Astrocyte of the cerebellum (primary cell): ENCODE measurements around the gene TBX6.
A peak's percentile ranks its signal among the peaks of the same experiment; 100 is the strongest.

Source experiments
- DNase-seq: peaks from one replicate; pipeline ENCODE4 v3.0.0-alpha.2; 2011; ENCODE audit warnings: low read depth
- H3K4me3 ChIP-seq: 2 replicates; pipeline ENCODE4 v1.5.1; 2011; ENCODE audit warnings: mild to moderate bottlenecking, low read depth, low read length, moderate library complexity
- in situ Hi-C: cut with HindIII; loops from 2 replicates; pipeline ENCODE4 v1.10.0; 2017; ENCODE audit warnings: low sequenced_read_pairs
- TF ChIP-seq, protein P1 (sequence below): IDR thresholded peaks from 2 replicates; pipeline ENCODE4 v1.5.1; 2012; ENCODE audit warnings: low read length, low read depth, moderate library complexity, mild to moderate bottlenecking; ENCODE audit errors: missing control alignments

The TBX6 gene

DNA sequence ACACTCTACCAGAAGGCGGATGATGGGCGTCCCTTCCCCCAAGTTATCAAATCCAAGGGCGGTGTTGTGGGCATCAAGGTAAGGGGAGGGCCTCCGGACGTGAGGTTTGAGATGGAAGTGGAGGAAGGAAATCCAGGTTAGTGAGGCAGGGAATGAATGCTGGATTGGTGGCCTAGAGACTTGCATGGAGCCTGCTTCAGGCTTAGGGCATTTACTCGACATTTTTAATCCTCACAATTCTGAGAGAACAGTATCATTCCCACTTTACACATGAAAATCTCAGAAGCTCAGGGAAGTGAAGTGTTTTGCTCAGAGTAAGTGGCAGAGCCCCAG lies 24.2 kb downstream of the TBX6 start:
- DNase-seq, result no peak
- TF ChIP-seq, protein P1, sequence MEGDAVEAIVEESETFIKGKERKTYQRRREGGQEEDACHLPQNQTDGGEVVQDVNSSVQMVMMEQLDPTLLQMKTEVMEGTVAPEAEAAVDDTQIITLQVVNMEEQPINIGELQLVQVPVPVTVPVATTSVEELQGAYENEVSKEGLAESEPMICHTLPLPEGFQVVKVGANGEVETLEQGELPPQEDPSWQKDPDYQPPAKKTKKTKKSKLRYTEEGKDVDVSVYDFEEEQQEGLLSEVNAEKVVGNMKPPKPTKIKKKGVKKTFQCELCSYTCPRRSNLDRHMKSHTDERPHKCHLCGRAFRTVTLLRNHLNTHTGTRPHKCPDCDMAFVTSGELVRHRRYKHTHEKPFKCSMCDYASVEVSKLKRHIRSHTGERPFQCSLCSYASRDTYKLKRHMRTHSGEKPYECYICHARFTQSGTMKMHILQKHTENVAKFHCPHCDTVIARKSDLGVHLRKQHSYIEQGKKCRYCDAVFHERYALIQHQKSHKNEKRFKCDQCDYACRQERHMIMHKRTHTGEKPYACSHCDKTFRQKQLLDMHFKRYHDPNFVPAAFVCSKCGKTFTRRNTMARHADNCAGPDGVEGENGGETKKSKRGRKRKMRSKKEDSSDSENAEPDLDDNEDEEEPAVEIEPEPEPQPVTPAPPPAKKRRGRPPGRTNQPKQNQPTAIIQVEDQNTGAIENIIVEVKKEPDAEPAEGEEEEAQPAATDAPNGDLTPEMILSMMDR, result no peak
- peak overlapping the region; percentile 80 for H3K4me3 ChIP-seq
- in situ Hi-C loops, result no loop called here

DNA sequence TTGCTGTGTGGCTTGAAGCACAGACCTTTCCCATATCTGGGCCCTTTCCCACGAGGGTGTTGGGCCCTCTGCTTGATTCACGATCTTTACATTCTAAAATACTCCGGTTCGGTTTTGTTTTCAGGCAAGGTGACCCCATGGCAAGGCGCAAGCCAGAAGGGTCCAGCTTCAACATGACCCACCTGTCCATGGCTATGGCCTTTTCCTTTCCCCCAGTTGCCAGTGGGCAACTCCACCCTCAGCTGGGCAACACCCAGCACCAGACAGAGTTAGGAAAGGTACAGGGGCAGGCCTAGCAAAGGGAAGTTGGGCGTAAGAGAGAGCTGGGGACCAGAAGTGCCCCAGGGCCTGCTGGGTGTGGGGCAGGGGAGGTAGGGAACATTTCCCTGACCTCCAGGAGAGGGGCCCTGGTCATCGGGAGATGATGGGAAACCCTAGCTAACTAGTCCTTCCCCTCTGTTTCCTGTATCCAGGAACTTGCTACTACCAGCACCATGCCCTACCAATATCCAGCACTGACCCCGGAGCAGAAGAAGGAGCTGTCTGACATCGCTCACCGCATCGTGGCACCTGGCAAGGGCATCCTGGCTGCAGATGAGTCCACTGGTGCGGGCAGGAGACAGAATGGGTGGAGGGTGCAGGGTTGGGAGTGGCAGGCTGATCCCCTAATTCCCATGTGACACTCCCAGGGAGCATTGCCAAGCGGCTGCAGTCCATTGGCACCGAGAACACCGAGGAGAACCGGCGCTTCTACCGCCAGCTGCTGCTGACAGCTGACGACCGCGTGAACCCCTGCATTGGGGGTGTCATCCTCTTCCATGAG lies 24.8 kb downstream of the TBX6 start:
- DNase-seq, result no peak
- peak overlapping the region; percentile 80 for H3K4me3 ChIP-seq
- in situ Hi-C loops, result no loop called here
- TF ChIP-seq, protein P1, result no peak

DNA sequence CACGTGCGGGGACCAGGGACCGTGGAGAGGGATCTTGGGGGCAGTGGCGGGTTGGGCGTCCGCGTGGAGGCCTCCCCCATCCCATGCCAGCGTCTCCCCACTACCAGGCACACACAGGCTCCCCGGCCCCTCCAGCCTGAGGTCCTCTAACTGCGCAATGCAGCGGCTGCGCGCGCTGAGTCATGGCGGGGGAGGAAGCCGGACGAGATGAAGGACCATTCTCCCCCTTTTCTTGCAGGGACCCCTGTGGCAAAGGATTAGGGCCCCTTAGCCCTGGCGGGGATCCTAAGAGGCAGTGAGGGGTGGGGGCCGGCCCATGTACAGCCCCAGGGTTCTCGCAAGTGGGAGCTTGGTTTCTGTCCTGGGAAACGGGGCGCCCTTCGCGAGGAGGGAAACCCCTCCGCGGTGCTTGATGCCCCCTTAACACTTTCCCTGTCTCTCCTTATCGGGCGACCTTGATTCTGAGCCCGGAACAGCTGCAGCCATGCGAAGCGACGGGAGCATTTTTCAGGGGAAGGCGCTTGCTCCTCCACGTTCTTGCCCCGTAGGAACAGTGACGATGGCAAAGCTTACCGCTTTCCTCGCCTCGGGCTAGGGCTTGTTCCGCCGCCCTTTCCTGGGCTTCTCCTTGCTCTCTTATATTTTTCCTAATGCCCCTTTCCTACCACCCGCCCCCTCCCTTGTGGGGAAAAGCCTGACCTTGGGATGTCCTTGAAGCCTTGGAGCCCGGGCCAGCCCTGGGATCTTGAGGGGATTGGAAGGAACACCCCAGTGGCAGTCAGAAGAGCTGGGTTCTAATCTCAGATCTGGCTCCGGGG lies 25.6 kb downstream of the TBX6 start:
- TF ChIP-seq, protein P1, result no peak
- H3K4me3 ChIP-seq, result peak overlapping the region; percentile 80
- in situ Hi-C loops, result no loop called here
- no peak for DNase-seq

DNA sequence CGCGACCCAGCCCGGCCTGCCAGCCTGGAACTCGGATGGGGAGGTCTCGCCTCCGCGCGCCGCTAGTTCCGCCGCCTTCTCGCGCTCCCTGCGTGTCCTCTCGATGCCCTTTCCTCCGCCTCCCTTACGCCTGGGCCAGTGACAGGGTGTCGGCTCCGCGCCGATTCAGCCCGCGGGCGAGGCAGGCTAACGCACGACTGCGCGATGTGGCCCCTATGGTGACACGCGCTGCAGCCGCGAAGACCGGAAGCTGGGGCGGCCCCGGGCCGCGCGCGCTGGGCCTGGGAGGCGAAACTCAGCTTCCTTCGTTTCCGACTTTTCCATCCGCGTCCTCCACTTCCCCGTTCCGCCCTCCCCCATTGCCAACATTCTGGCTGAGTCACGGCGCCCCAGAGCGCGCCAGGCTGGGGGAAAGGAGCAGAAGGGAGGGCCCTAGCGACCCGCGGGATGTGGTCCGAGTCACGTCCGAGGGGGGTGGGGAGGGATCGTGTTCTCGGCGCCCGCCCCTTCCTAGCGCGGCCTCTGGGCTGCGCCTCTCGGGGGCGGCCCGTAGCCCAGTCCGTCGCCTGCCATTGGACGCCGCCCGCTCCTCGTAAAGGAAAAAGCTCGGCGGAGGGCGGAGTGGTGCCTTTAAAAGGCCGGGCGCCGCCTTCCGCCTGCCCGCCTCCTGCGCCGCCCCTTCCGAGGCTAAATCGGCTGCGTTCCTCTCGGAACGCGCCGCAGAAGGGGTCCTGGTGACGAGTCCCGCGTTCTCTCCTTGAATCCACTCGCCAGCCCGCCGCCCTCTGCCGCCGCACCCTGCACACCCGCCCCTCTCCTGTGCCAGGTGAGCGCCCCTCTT lies 26.4 kb downstream of the TBX6 start, which contains the start of gene ALDOA:
ALDOA (plus strand) TSS at position 659 of the 841 bp plus-strand sequence. CDS start 1,138 bp downstream, outside the sequence.
- in situ Hi-C loops, result no loop called here
- peak; percentile 95 for DNase-seq
- TF ChIP-seq, protein P1, result no peak
- H3K4me3 ChIP-seq, result peak within 1 kb of the TSS; percentile 80

DNA sequence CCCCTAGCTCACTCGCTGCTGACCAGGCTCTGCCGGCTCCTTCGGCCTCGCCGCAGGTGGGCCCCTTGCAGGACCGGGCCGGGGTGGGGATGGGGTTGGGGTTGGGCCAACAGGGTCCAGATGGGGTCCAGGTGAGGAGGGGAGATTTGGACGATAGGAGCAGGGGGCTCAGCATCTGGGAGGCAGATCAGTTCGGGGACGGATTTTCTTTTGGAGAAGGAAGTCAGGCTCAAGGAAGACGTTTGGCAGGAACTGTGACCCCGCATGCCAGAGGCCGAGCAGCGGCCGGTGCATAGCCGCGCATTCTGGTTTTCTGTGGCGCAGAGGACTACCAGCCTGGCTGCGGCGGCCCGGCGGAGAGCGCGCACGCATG lies 27.0 kb downstream of the TBX6 start:
- TF ChIP-seq, protein P1, result no peak
- peak overlapping the region; percentile 80 for H3K4me3 ChIP-seq
- no peak for DNase-seq
- in situ Hi-C loops, result no loop called here
